Upper lobe of left lung (tissue), 6 donors: Measurements from ENCODE around the gene ABHD15. TPM values are rescaled to one million over a fixed set of nuclear protein-coding genes. Genes with fewer than 3 reads are reported as not detected.

Experiments
- ATAC-seq, 2 donors: fragments of 200-7000 bp; cut with Tn5 transposase; one replicate each; pipeline ENCODE4 v1.9.1; 2022; ENCODE audit warnings: mild to moderate bottlenecking in 2 of 2, moderate library complexity in 2 of 2; ENCODE audit not compliant: low FRiP score in 2 of 2
- DNase-seq, 2 donors: peaks; one replicate each; pipeline ENCODE4 v3.0.0-alpha.2; 2019 to 2020
- H3K27ac ChIP-seq, 4 donors: fragments of 200-600 bp; sonication (generic); one replicate each; pipeline ENCODE4 v1.5.1; 2016 to 2019
- H3K27me3 ChIP-seq, 4 donors: fragments of 200-600 bp; sonication (generic); one replicate each; pipeline ENCODE4 v1.5.1; 2017 to 2019
- H3K36me3 ChIP-seq, 4 donors: fragments of 200-600 bp; sonication (generic); one replicate each; pipeline ENCODE4 v1.5.1; 2016 to 2019
- H3K4me1 ChIP-seq, 4 donors: fragments of 200-600 bp; sonication (generic); one replicate each; pipeline ENCODE4 v1.5.1; 2018 to 2019
- H3K4me3 ChIP-seq, 4 donors: fragments of 200-600 bp; sonication (generic); one replicate each; pipeline ENCODE4 v1.5.1; 2017 to 2019; ENCODE audit warnings: mild to moderate bottlenecking in 2 of 4, moderate library complexity in 1 of 4
- H3K9me3 ChIP-seq, 4 donors: fragments of 200-600 bp; sonication (generic); one replicate each; pipeline ENCODE4 v1.5.1; 2018 to 2019
- CTCF ChIP-seq, 6 experiments: fragments of 450-650 bp in 4 of 6; fragments of 200-600 bp in 2 of 6; sonication (generic) in 2 of 6; IDR thresholded peaks; one replicate each; pipeline ENCODE4 v1.5.1; 2016 to 2019; ENCODE audit warnings: antibody characterized with exemption in 6 of 6
- EP300 ChIP-seq, 4 donors: sonication (generic); formaldehyde crosslinking; IDR thresholded peaks; one replicate each; pipeline ENCODE4 v1.5.1; 2017; ENCODE audit warnings: antibody characterized with exemption in 4 of 4, control low read depth in 2 of 4
- POLR2A ChIP-seq, 4 donors: fragments of 450-650 bp; IDR thresholded peaks; one replicate each; pipeline ENCODE4 v1.5.1; 2016 to 2017; ENCODE audit warnings: antibody characterized with exemption in 4 of 4, mild to moderate bottlenecking in 2 of 4
- POLR2AphosphoS5 ChIP-seq, 2 donors: sonication (generic); formaldehyde crosslinking; IDR thresholded peaks; one replicate each; pipeline ENCODE4 v1.5.1; 2017; ENCODE audit warnings: antibody characterized with exemption in 2 of 2
- WGBS, 2 donors: methylation state at CpG; one replicate each; pipeline ENCODE4 v1.1.5; 2017 to 2018; 5-methylcytosine and 5-hydroxymethylcytosine counted together
- total RNA-seq, 6 donors: library from RNA; depleted of rRNA in 4 of 6; stranded (reverse); fragments of >200 nt in 4 of 6; gene quantifications; one replicate each; pipeline versions ENCODE4 v1.1.0 to v1.2.1, GENCODE V29; 2016 to 2021
- donor health status: DM: no; HTN: no; CAD: no; lungs with moderate emphysema.
- donor health status: DM: no; HTN: yes; CAD: no; lungs with severe emphysema.

ABHD15 gene
- total RNA-seq, 6 donors from 2014 or later = 12.8 to 17.8 (median 14.9) TPM

DNA sequence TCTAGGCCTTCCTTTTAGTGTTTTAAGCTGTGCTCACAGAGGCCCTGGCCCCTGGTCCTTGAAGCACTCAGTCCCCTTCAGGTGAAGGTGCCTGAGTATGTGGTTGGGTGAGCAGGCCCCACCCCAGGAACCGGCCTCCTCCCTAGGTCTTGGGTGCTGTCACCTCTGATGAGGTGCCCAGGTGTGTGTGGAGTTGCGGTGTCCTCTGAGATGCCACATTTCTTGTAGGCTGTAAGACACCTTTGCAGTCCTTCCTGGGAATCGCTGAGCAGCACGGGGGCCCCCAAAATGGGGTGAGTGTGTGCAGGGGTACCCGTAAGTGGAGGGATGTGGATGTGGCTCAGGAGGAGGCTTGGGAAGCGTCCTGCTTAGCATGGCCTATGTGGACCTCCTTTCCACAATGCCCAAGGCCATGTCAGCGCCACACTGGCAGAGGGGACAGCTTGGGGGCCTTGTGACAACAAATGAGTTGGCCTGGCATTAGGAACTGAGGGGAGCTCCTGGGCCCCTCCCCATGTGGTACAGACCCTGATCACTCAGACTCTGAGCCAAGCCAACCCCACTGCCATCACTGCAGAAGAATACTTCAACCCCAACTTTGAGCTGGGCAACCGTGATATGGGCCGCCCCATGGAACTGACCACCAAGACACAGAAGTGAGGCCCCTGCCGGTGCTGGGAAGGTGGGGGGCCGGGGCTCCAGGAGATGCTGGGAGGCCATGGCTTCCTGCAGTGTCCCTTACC is 44.7 kb upstream of the ABHD15 start:
- H3K4me3 ChIP-seq = no peak overlapping the region
- no peak for ATAC-seq
- no peak for TF ChIP-seq POLR2AphosphoS5 (IDR thresholded peaks at IDR 0.05)
- no peak for TF ChIP-seq EP300 (IDR thresholded peaks at IDR 0.05)
- TF ChIP-seq CTCF (IDR thresholded peaks at IDR 0.05) = no peak
- no peak for TF ChIP-seq POLR2A (IDR thresholded peaks at IDR 0.05)
- no peak overlapping the region for H3K27ac ChIP-seq
- 97 to 99% methylated on average over 6 to 10 of the region's 11 CpGs for WGBS, 2 donors
- H3K4me1 ChIP-seq = peaks cover 35 to 40% (median 39%) of the 10 kb centered on the region in 4 donors
- no peak for DNase-seq
- no peaks in the 10 kb centered on the region for H3K9me3 ChIP-seq
- peaks cover 0 to 6% (median 0%) of the 10 kb centered on the region in 4 donors for H3K27me3 ChIP-seq
- no peaks in the 10 kb centered on the region for H3K36me3 ChIP-seq

DNA sequence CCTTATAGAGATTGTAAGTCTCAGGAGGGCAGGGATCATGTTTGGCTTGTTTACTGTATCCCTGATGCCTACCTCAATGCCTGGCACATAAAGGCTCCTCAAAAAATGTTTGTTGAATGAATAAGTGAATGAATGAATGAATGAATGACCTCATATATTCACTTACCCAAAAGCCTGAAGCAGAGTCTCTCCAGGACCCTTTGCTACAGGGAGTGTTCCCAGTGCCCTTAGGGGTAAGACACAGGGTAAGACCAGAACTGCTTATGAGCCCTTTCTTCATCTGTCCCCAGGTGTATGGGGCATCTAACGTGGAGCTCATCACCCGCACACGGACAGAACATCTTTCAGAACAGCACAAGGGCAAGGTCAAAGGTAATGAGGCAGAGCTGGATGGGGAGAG is 43.6 kb upstream of the ABHD15 start:
- Histone ChIP-seq H3K36me3 (no peaks in the 10 kb centered on the region), H3K4me3 (no peak overlapping the region), H3K27ac (no peak overlapping the region), H3K9me3 (no peaks in the 10 kb centered on the region), H3K4me1 (peaks cover 24 to 28% (median 28%) of the 10 kb centered on the region in 4 donors), H3K27me3 (peaks cover 0 to 3% (median 0%) of the 10 kb centered on the region in 4 donors)
- 94 to 100% methylated on average over 1 to 3 of the region's 3 CpGs for WGBS, 2 donors
- ATAC-seq (no peak), DNase-seq (no peak)
- no peak for TF ChIP-seq CTCF (IDR thresholded peaks at IDR 0.05)
- no peak for TF ChIP-seq EP300 (IDR thresholded peaks at IDR 0.05)
- no peak for TF ChIP-seq POLR2A (IDR thresholded peaks at IDR 0.05)
- TF ChIP-seq POLR2AphosphoS5 (IDR thresholded peaks at IDR 0.05) = no peak

GRCh38 chr17:29608986-29609385 is 42.1 kb upstream of the ABHD15 start:
- DNase-seq (no peak), ATAC-seq (no peak)
- WGBS, 2 donors = 87 to 88% methylated on average over 10 to 14 of the region's 15 CpGs
- Histone ChIP-seq H3K27ac (no peak overlapping the region), H3K4me3 (no peak overlapping the region), H3K4me1 (peaks cover 11 to 14% (median 14%) of the 10 kb centered on the region in 4 donors), H3K27me3 (peaks cover 0 to 3% (median 0%) of the 10 kb centered on the region in 4 donors), H3K9me3 (no peaks in the 10 kb centered on the region), H3K36me3 (no peaks in the 10 kb centered on the region)
- no peak for TF ChIP-seq CTCF (IDR thresholded peaks at IDR 0.05)
- no peak for TF ChIP-seq POLR2A (IDR thresholded peaks at IDR 0.05)
- TF ChIP-seq EP300 (IDR thresholded peaks at IDR 0.05) = no peak
- TF ChIP-seq POLR2AphosphoS5 (IDR thresholded peaks at IDR 0.05) = no peak

DNA sequence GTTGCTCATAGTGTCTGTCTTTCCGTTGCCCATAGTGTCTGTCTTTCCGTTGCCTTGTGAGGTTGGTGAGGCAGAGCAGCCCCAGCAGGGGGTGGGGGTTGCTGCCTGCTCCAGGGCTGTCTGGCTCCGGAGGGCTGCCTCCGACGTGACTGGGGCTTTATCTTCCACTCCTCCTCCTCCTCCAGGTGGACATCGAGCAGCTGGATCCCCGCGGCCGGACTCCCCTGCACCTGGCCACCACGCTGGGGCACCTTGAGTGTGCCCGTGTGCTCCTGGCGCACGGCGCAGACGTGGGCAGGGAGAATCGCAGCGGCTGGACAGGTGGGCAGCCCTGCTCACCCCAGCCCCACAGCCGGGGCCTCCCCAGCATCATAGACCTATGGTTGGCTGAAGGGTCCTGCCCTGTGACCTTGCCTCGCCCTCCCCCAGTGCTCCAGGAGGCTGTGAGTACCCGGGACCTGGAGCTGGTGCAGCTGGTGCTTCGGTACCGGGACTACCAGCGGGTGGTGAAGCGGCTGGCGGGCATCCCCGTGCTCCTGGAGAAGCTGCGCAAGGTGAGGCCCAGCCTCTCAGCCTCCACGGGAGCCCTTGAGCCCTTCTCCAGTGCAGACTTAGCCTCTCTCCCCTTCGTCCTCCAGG is 40.8 kb upstream of the ABHD15 start:
- 91 to 95% methylated on average over 19 to 20 of the region's 29 CpGs for WGBS, 2 donors
- TF ChIP-seq EP300 (IDR thresholded peaks at IDR 0.05) (no peak), POLR2A (IDR thresholded peaks at IDR 0.05) (no peak), POLR2AphosphoS5 (IDR thresholded peaks at IDR 0.05) (no peak), CTCF (IDR thresholded peaks at IDR 0.05) (no peak)
- no peak for DNase-seq

More for the DNA sequence above, 40.8 kb upstream of the ABHD15 start:
- no peak overlapping the region for H3K27ac ChIP-seq
- H3K27me3 ChIP-seq = no peaks in the 10 kb centered on the region
- peaks cover 0 to 1% (median under 1%) of the 10 kb centered on the region in 4 donors for H3K4me1 ChIP-seq
- no peaks in the 10 kb centered on the region for H3K36me3 ChIP-seq
- H3K4me3 ChIP-seq = no peak overlapping the region
- no peak for ATAC-seq
- no peaks in the 10 kb centered on the region for H3K9me3 ChIP-seq
